GM19372 (cell line): ENCODE data around the gene VEGFA.

ENCODE experiments used
- ATAC-seq: cut with Tn5 transposase; IDR thresholded peaks from one replicate; pipeline ENCODE4 v1.9.1; 2021; ENCODE audit warnings: mild to moderate bottlenecking, low read depth, moderate library complexity; ENCODE audit not compliant: unreplicated experiment

VEGFA gene

DNA sequence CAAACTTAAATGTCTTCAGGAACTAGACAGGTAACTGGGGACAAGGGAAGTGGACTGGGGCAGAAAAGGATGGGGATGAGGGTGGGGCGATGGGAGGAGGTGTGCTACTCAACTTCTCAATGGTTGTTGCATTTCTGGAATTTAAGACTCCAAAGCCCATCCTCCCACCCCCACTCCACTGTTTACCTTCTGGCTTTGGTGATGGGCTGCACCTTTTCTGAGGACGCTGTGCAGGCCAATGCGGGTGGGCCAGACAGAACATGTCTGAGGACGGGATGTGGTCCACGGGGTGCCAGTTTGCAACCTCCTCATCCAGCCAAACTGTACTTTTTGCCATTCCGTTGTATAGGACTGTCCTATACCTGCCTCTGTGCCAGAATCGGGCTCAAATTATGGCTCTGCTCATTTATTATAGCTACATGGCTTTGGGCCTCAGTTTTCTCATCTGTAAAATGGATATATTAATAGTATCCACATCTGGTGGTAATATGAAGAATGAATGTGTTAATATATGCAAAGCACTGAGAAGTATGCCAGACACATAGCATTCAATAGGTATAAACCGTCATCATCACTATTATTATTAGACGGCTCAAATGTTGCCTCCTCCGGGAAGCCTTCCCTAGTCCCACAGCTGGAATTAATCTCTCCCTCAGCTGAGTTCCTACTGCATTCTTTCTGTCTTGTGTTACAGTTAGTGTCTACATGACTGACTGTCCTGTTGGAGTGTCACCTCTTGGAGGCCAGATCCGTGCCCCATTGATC, 31.0 kb upstream of the VEGFA start:
- no peak for ATAC-seq

DNA sequence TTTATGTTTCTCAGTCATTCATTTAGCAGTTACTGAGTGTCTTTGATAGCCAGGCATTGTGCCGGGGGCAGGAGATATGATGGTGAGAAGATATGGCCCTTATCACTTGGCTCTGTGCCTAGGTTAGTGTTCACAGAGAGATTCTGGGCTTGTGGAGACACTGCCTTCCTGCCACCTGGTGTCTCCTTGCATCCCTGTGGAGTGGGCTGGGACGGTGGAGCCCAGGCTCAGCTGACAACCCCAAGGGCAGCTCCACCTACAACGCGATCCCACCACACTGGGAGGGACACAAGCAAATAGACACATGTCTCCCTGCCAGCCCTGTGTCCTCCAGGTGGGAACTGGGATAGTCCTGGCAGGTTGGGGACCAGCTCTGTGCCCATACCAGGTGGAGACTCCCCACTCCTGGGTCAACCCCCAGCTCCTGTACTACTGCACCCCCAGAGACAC, 30.3 kb upstream of the VEGFA start:
- no peak for ATAC-seq

DNA sequence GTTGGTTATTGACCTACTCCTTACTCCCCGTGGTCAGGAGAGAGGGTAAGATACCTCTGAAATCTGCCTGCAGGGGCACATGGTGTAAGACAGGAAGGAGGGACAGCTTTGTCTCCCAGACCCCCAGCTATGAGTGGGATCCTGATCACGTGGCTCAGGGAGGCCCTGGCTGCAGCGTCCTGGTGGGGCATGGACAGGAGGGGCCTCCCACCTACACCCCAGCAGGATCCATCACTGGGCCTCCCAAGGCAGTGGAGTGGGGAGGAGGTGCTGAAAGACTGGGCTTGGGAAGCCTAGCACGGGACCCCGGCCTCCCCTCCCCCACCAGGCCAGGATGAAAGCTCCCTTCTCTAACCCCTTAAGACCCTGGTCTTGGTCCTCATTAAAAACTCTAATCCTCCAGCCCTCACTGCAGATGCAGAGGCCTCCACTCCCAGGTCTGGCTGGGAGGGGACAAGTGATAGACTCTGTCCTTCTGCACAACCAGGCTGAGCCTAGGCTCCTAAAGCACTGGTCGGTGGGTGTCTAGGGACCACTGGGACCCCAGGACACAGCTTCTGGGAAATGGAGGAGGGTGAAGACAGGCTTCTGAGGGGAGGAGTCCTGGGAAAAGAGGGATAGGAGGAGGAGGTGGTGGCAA, 29.6 kb upstream of the VEGFA start:
- no peak for ATAC-seq

DNA sequence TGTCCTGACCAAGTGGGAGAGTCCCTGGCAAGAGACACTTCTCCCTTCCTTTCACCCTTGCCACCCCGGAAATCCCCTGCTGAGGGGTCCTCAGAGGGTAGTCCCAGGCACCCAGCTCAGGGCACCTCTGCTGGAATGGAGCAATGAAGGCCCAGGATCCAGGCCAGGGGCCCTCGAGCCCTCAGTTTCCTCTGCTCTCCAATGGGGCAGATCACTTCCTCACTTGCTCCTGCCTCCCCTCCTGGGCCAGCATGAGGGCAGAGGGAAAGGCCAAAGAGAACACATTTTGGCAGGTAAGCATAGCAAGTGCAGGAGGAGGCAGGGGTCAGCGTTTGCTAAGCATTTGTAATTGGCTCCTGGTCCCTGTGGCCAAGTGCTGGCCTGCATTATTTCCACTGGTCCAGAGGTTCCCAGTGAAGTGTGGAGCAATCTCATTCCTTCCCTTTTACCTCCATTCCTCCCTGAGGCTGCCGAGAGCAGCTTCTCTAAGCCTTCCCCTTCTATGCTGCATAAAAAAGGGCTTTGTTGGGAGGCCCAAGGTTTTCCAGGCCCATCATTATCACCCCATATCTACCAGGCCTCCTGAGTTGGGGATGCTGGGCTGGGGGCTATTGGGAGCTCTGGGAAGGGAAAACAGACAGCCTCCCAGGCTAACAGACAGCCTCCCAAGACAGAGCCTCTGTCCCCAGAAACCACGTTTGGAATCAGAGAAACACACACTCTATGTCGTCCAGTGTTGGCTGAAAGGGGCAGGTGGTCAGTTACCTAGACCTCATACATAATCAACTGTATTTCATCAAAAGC, 28.8 kb upstream of the VEGFA start:
- no peak for ATAC-seq

DNA sequence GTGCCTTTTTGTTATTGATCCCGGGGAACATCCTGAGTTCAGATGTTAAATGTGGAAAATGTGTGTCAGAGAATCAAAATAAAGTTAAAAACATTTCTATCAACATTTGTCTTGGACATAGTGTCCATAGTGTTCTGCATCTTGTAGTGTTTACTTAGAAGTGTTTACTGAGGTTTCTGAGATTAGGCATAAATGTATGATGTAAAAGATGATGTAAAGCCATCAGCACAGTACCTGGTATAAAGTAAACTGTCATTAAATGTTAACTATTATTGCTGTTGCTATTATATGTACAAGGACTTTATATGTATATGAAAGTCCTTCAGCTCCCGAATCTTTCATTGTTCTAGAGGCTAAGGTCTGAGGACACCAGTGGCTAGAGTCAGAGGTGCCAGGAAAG, 28.2 kb upstream of the VEGFA start:
- ATAC-seq: no peak

DNA sequence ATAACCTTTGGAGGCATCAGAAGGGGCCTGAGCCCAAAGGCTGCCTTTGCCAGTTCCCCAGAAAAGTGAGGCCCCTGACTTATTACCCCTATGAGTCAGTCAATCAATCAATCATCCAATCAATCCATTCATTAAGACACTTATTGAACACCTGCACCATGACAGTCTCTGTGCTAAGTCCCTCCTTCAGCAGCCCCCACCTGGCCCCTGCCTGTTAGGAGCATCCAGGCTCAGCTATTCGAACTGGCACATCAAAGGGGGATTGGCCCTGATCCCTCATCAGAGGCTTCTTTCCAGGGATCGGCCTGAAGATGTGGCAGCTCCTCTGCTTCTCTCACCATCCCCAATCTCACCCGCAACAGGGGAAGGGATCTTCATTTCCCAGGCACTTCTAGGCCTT, 27.7 kb upstream of the VEGFA start:
- no peak for ATAC-seq

DNA sequence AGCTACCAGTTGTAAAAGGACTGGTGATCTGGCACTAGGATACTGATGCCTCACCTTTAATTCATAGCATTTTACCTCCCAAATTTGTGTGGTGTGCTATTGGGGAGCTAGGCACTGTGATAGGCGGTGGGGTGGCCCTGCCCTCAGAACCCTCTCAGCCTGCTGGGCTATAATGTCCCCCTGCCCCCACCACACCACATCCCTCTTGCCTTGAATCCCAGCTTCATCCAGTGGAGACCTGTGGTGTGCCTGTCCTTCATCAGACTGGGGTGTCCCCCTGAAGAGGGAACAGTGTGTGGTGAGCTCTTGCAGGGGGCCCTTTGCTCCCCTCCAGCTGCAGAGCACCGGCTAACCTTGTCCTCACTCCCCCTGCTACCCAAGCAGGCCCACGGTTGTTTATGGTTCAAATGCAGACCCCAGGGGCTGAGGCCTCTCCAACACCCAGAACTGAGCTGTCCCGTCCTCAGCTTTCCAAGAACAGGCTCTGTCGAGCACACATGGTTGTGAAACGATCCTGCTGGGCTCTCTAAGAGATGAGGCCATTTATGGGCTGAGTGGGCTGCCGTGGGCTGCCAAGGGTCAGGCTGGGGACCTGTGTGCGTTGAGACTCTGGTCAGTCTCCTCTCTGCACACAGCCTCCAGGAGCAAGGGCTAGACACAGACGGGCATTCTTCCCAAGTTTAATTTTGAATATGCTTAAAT, 26.9 kb upstream of the VEGFA start:
- no peak for ATAC-seq

DNA sequence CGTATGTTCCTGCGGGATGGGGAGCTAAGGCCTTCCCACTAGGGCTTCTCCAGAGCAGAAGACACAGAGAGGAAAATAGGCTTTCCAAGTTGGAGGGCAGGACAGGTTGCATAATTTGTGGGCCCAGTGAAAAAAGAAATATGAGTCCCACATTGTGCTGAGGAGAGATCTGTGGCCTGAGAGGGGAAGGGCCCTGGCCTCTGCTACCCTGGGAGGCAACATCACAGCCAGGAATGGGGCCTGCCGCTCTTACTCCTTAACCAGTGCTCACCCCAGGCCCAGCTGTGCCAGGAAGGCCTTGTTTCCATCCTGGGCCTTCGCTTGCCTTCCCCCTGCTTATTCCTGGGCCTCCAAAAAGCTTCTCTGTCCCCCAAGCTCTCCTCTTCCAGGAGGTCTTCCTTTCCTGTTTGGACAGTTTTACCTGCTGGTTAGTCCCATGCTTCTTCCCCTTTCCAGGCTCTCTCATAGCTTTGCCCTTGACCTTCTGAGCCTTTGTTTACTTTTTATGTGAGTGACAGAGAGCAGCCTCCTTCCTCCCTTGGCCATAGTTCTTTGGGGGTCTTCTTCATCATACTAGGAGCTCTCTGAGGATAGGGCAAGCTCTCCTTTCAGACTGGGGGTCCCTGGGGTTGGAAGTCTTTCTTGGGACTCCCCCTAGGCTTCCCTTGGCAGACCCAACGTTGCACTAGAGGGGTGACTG, 26.2 kb upstream of the VEGFA start:
- no peak for ATAC-seq

DNA sequence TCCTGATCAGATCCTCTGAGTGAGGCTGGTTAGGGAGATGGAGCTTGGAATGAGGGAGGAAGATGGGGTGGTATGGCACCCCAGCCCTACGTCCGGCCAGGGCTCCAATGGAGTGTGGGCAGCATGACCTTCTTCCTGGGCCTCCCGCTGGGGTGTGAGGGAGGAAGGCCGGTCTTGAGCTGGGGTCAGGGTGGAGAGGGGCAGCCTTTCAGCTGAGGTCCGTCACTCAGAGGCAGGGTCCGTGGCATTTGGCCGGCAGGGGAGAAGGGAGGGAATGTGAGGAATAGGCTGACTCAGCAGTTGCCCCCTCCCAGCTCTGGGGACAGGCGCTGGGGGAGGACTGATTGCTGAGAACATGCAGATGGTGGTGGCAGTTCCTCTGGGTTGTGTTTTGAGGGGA, 25.5 kb upstream of the VEGFA start:
- no peak for ATAC-seq

DNA sequence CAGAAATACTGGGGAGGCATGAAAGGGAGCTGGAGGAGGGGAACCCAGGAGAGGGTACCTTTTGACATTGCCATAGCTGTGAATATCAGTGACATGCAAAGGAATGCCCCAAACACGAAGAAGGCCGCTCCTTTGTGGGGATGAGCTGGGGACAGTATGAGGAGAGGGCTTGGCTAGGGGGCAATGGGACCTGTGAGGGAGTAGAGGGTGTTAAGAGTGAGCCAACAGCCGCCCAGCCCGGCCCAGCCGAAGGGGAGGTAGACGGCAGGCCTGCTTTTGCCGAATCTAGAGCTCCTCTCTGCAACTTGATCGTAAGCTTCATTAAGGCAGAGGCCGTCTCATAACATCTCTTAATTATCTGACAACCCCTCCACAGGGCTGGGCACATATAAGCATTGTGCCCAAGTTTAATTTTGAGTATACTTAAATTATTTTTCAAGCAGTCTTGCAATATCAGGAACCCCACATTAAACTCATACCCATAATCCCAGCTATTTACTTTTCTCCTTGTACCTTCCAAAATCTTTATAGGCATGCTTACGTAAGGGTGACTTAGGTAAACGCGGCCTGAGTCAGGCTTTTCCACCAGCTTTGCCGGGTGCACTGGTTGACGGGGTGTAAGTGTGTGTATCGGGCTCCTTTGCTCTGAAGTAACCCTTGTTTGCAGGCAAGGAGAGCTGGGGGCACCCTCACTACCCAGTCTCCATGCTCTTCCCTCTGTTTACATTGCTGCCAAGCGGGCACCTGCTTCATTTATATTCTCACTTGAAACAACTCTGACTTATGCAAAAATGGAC, 24.9 kb upstream of the VEGFA start:
- ATAC-seq: no peak

DNA sequence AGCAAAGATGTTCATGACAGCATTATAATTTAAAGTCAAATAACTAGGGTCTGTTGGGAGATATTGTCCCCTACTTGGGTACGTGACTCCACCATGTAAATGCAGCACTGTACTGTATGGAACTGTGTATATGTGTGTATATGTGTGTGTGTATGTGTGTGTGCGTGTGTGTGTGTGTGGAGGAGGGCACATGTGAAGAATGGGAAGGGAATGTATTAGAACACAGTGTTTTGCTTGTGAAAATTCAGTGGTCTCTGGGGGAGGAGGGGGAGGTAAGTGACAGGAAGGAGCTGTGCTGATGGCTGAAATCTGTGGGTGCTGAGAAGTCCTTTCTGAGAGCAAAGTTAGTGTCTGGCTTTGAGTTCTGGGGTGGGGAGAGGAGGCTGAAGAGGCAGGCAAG, 23.9 kb upstream of the VEGFA start:
- ATAC-seq: no peak

DNA sequence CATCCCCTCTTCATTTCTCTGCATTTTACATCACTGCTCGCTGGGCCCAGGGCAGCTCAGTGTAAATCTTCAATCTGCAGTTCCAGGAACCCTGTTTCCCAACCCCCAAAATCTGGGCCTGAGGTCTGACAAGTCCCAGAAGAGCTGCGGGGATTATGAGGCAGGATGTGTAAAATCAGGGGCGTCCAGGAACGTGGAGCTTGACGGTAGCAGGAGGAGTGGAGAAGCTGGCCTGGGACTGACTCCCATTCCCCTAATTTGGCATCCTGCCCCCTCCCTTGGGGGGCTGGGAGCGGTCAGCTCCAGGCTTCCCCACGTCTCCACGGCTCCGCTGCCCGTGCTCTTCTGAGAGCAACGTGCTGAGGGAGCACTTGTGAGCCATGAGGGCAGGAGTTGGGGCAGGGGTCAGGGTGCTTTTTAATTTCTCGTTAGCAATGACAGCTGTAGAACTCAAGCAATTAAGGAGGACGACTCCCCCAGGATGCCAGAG, 23.4 kb upstream of the VEGFA start:
- ATAC-seq: no peak

DNA sequence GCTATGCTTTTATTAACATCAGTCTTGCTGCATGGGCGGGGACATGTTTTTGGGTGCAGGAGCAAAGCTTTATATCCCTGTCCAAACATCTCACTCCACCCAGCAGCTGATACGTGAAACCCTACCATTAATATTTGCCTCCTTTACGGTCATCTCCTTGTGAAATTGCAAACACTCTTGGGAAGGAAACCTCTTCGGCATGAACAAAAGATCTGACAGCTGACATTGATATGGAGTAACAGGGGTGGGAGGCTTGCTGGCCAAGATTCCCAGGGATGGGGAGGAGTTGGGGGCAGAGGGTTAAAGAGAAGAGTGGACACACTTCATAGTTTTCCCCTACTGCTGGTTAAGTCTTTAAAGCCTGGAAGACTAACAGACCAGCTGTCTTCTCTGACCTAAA, 22.2 kb upstream of the VEGFA start:
- ATAC-seq: no peak

DNA sequence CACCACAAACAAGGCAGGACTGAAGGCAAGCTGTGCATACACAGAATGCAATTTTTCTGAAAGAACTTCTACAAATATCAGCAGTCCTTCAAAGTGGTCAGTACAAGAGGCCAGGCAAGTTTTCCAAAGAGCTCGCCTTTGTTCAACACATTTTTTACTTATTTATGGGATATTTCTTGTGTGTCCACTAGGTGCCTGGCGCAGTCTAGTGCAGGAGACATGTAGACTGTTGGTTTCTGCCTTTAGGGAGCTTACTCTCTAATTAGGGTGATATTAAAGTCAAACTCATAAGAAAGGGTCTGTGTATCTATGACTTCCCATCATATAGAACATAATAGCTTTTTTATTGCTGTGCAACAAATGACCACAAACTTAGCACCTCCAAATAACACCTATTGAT, 21.2 kb upstream of the VEGFA start:
- no peak for ATAC-seq

DNA sequence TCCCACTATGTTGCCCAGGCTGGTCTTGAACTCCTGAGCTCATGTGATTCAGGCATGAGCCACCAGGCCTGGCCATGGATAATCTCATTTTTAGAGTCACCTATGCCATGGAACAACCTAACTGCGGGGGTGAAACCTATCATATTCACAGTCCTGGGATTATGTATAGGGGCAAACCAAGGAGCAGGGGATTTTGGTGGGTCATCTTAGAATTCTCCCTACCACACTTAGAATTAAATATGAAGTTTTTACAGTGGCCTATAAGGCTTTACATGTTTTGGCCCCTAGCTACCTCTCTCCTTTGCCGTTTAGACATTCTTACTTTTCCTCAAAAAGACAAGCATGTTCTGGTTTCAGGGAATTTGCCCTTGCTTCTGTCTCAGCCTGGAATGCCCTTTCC, 20.6 kb upstream of the VEGFA start:
- no peak for ATAC-seq

DNA sequence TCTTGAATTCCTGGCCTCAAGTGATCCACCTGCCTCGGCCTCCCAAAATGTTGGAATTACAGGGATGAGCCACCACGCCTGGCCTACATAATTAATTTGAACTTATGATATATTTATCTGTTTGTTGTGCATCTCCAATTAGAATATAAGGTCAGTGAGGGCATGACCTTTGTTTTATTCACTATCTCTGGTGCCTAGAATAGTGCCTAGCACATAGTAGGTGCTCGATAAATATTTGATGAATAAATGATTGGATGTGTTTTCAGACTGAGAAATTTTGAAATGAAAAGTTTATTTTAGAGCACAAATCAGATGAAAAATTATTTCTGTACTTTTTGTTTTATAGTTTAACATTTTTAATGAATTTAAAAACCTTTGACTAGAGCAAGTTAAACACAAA, 19.4 kb upstream of the VEGFA start:
- ATAC-seq: no peak

DNA sequence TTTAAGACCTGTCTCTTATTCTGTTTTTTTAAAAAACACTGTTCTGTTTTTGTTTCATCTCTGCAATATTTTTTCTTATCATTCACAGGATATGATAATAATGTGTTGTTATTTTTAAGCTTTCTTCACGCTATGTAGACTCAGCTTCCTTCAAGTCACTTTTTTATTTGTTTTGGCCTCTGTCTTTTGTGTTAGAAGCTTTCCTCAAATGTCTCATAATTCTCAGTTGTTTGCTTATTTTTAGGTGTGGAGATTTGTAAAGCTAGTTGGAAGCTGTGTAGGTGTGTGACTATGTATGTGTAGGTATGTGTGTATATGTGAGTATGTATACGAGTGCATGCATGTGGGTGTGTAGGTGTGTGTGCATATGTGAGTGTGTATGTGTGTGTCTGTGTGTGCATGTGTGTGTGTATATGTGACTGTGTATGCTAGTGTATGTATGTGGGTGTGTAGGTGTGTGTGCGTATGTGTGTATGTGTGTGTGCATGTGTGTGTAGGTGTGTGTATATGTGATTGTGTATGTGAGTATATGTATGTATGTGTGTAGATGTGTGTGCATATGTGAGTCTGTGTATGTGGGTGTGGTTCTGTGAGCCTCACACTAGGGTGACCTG, 16.3 kb upstream of the VEGFA start:
- no peak for ATAC-seq

DNA sequence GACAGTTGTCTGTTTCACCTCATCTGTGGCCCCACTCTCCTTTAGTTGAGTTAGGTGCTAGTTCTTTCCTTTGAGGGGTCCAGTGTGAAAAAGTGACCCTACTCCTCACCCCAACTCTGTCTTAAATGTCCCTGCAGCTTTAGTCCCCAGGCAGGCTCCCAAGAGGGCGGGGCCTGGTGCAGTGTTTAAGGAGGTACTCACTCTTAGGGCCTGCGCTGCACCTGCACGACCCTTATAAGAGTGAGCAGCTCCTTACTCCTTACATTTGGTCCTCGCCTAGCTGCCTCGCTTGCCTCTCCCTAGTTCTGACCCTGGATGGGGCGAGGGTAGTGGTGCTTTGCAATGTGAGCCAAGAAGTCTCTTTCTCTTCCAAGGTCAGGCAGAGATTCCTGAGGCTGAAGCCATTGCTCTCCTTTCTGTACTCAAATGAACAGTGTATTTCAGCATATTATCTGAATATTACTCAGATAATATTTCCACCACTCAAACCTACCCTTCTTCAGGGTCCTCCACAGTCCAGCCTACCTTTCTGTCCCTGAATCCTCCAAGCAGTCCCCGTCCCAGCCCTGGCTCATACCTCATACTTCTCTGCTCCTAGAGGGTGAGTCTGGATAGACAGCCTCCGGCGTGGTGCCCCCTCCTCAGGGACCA, 11.9 kb upstream of the VEGFA start:
- ATAC-seq: no peak
